NT2/D1 (cell line): ENCODE measurements around the gene KRTAP23-1.

Experiments used
- DNase-seq: peaks from one replicate; pipeline ENCODE4 v3.0.0-alpha.2; 2011; ENCODE audit warnings: low read depth, low spot score
- H3K27me3 ChIP-seq: 2 replicates; pipeline ENCODE4 v1.6.0; 2011; ENCODE audit warnings: mild to moderate bottlenecking; ENCODE audit not compliant: insufficient read length, insufficient read depth
- H3K36me3 ChIP-seq: 2 replicates; pipeline ENCODE4 v1.6.1; 2011; ENCODE audit warnings: mild to moderate bottlenecking, low read length, mixed read lengths; ENCODE audit not compliant: insufficient read depth, insufficient read length
- H3K4me1 ChIP-seq: 2 replicates; pipeline ENCODE4 v1.5.1; 2011; ENCODE audit not compliant: insufficient read depth, insufficient read length
- H3K4me3 ChIP-seq: 2 replicates; pipeline ENCODE4 v1.5.1; 2011; ENCODE audit warnings: low read depth; ENCODE audit not compliant: insufficient read length
- H3K9ac ChIP-seq: 2 replicates; pipeline ENCODE4 v1.6.0; 2011; ENCODE audit warnings: low read depth; ENCODE audit not compliant: insufficient read length
- H3K9me3 ChIP-seq: 2 replicates; pipeline ENCODE4 v1.5.1; 2011; ENCODE audit warnings: mild to moderate bottlenecking, low read length; ENCODE audit not compliant: insufficient read depth
- SUZ12 ChIP-seq: IDR thresholded peaks from 2 replicates; pipeline ENCODE4 v1.6.1; 2011; ENCODE audit not compliant: insufficient read length, insufficient read depth; ENCODE audit errors: extremely low read depth
- YY1 ChIP-seq: IDR thresholded peaks from 2 replicates; pipeline ENCODE4 v1.6.1; 2011; ENCODE audit not compliant: insufficient read length, insufficient read depth
- ZNF274 ChIP-seq: IDR thresholded peaks from 2 replicates; pipeline ENCODE4 v1.6.1; 2011; ENCODE audit warnings: mild to moderate bottlenecking, low read depth, low read length

Gene KRTAP23-1

DNA sequence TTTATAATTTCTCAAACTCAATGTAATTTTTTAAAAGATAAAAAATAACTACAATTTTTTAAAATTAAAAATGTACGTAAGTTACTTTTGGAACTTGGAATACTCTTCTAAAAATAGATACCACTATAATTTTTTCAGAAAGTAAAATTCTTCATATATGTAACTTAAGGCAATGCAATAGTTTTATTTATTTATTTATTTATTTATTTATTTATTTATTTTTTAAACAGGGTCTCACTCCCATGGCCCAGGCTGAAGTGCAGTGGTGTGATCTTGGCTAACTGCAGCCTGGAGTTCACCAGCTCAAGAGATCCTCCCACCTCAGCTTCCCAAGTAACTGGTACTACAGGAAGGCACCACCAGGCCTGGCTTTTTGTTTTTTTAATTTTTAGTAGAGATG, 3.1 kb upstream of the KRTAP23-1 start:
- no peaks in the 10 kb centered on the region for H3K36me3 ChIP-seq
- TF ChIP-seq SUZ12 (no peak), YY1 (no peak), ZNF274 (no peak)
- H3K4me1 ChIP-seq = no peaks in the 10 kb centered on the region
- H3K27me3 ChIP-seq = no peaks in the 10 kb centered on the region
- no peak for DNase-seq
- no peak overlapping the region for H3K9ac ChIP-seq
- no peak overlapping the region for H3K4me3 ChIP-seq
- H3K9me3 ChIP-seq = no peaks in the 10 kb centered on the region

- Histone ChIP-seq H3K27me3 (no peaks in the 10 kb centered on the region), H3K4me3 (no peak overlapping the region)
- no peak for TF ChIP-seq YY1
Measured at GRCh38 chr21:30349572-30349971, 1.2 kb upstream of the KRTAP23-1 start.

DNA sequence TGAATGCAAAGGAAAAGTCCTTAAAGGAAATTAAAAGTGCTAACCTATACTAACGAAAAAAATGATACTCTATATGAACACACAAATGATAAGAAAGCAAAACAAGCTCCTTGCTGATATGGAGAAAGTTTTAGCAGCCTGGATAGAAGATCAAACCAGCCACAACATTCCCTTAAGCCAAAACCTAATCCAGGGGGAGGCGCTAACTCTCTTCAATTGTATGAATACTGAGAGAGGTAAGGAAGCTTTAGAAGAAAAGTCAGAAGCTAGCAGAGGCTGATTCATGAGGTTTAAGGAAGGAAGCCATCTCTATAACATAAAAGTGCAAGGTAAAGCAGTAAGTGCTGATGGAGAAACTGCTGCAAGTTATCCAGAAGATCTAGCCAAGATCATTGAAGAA, 3.4 kb downstream of the KRTAP23-1 start:
- Histone ChIP-seq H3K4me1 (no peaks in the 10 kb centered on the region), H3K9me3 (no peaks in the 10 kb centered on the region), H3K4me3 (no peak overlapping the region), H3K9ac (no peak overlapping the region), H3K27me3 (no peaks in the 10 kb centered on the region), H3K36me3 (no peaks in the 10 kb centered on the region)
- no peak for TF ChIP-seq ZNF274
- TF ChIP-seq YY1 = no peak
- no peak for TF ChIP-seq SUZ12
- DNase-seq = no peak

More at GRCh38 chr21:30349572-30349971, 1.2 kb upstream of the KRTAP23-1 start:
- no peak for DNase-seq
- Histone ChIP-seq H3K9me3 (no peaks in the 10 kb centered on the region), H3K9ac (no peak overlapping the region), H3K4me1 (no peaks in the 10 kb centered on the region), H3K36me3 (no peaks in the 10 kb centered on the region)

DNA sequence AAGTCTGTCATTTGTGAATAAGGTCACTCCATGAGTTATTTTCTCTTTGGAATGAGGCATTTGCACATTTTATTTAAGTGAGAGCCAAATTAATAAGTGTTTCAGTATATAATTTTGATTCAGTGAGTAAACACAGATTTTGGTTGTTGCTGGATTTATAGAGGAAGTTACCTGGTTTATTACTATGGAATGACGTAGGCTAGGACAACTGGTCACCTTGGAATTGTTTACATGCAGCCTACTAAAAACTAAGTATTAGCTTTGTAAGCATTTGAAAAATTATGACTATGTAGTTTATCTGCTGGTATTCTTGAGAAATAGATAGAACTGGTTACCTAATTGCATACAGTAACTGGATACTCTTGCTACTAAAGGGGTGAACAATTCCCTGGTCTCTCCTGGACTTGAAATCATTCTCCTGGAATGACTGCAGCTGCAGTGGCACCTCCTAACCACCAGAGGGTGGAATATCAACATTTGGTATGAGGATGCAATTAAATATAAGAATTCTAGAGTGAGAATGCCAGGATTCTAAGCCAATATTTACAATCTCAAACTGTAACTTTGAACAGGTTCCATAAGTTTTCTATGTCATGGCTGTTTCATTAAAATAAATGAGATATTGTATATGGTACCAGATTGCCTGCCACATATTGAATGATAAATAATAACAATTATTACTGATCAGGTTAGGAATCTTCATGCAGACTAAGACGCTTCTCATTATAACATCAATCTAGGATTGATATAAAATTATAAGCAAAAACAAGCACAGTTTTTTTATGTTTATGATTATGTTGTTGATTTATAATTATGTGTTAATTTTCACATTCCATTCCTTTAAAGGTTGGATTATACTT, 7.5 kb downstream of the KRTAP23-1 start:
- TF ChIP-seq YY1 (no peak), ZNF274 (no peak), SUZ12 (no peak)
- H3K9ac ChIP-seq = no peak overlapping the region
- no peaks in the 10 kb centered on the region for H3K36me3 ChIP-seq
- no peaks in the 10 kb centered on the region for H3K9me3 ChIP-seq
- H3K4me1 ChIP-seq = no peaks in the 10 kb centered on the region
- H3K27me3 ChIP-seq = no peaks in the 10 kb centered on the region
- peak; percentile 46 for DNase-seq
- H3K4me3 ChIP-seq = no peak overlapping the region

DNA sequence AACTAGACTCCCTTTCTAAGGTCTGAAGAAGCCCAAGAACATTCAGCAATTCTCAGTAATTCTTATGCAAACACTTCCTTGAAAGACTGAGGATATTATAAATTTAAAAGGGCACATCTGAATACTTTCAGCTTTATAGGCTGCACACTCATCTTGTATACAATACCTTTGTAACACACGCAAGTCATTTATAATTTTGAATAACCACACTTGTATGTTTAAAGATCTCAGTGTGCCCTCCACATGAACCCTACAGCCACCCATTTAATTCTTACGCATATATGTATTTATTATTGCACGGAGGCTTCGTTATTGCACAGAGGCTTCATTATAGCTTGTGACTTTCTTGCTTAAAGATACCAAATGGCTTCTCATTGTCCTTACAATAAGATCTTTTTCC, 9.7 kb downstream of the KRTAP23-1 start:
- Histone ChIP-seq H3K9ac (no peak overlapping the region), H3K4me1 (no peaks in the 10 kb centered on the region), H3K36me3 (no peaks in the 10 kb centered on the region), H3K9me3 (no peaks in the 10 kb centered on the region), H3K4me3 (no peak overlapping the region), H3K27me3 (no peaks in the 10 kb centered on the region)
- no peak for DNase-seq
- no peak for TF ChIP-seq YY1
- no peak for TF ChIP-seq SUZ12
- TF ChIP-seq ZNF274 = no peak

- no peak overlapping the region for H3K9ac ChIP-seq
- no peaks in the 10 kb centered on the region for H3K4me1 ChIP-seq
- no peaks in the 10 kb centered on the region for H3K27me3 ChIP-seq
- DNase-seq = no peak
- no peak for TF ChIP-seq SUZ12
- no peak for TF ChIP-seq YY1
- no peak for TF ChIP-seq ZNF274
- no peaks in the 10 kb centered on the region for H3K9me3 ChIP-seq
- H3K4me3 ChIP-seq = no peak overlapping the region
- no peaks in the 10 kb centered on the region for H3K36me3 ChIP-seq
Measured at GRCh38 chr21:30337772-30338171, 10.6 kb downstream of the KRTAP23-1 start.

DNA sequence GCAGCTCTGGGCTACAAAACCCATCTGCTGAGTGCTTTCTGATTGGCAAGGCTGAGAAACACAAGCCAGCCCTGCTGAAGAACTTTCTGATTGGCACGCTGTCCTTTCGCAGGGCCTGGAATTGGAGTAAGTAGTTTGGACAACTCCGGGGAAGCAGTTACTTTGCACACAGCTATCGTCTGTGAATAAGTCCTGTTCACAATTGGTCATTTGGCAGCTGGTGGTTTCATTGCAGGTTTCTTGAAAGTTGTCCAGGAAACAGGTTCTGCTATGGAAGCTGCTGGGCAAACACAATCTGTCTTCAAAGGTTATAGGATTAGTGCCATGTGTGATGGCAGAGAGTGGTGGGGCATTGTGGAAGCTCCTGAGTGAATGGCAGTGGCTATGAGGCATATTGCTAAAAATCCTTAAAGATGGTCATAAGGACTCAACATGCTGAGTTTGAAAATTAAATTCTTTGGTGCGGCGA, 11.1 kb downstream of the KRTAP23-1 start, which contains the start of gene KRTAP27-1:
TSS of gene KRTAP27-1 (minus strand) at position 419 of the 469 bp plus-strand sequence. CDS start at position 393, 26 bp downstream.
- no peak within 1 kb of the TSS for H3K4me3 ChIP-seq
- H3K9ac ChIP-seq = no peak within 1 kb of the TSS
- no peak for DNase-seq
- no peaks in the 10 kb centered on the region for H3K4me1 ChIP-seq
- no peaks in the 10 kb centered on the region for H3K9me3 ChIP-seq
- no peaks in the 10 kb centered on the region for H3K36me3 ChIP-seq
- no peaks in the 10 kb centered on the region for H3K27me3 ChIP-seq
- TF ChIP-seq SUZ12 (no peak), YY1 (no peak), ZNF274 (no peak)
